ENCODE measurements around the gene DLX1. TPM values are rescaled to one million over a fixed set of nuclear protein-coding genes. Genes with fewer than 3 reads are reported as not detected.
A peak's percentile ranks its signal among the peaks of the same experiment; 100 is the strongest.

Gene DLX1
- total and polyA plus RNA-seq, 9 of the 15 experiments (the other 6 are each of a cell fraction or from before 2014, with no cell fraction given) = 1.9 to 26.2 (median 9.6) TPM

DNA sequence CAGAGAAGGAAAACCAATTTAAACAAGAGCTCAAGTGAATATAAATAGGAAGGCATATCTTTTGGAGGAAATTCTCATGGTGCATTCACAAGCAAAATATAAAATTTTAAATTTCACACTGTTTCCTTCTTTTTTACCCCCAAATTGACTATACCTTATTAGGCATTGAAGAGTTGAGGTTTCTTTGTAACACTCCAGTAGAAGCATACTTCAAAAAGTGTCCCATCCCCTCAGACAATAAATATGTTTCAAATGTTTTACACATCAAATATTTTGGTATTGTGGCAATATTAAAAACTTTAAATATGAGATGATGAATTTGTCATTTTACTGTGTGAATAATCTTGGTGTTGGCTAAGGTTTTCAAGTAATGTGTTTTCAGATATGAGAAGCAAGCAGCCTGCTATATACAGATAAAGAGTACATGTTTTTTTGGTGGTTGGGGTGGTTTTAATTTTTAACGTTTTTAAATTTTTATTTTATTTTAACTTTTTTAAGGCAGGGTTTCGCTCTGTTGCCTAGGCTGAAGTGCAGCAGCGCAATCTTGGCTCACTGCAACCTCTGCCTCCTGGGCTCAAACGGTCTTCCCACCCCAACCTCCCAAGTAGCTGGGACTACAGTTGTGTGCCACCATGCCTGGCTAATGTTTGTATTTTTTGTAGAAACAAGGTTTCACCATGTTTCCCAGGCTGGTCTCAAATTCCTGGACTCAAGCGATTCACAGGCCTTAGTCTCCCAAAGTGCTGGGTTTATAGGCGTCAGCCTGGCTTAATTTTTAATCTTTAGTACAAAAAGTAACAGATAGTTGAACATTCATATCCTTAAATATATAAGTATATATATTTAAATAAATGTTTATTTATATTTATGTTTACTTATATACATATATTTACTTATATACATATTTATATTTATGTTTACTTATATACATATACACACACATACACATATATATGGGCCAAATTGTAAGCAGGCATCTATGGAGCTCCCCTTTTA lies 36.5 kb upstream of the DLX1 start (continued):
- TF ChIP-seq RBFOX2 (IDR thresholded peaks at IDR 0.05; ENCODE audit: low read depth, low read length) = peak; percentile 37; the same call in 1 of the 2 replicates
- TF ChIP-seq RCOR1 (IDR thresholded peaks at IDR 0.05; ENCODE audit: borderline replicate concordance in 1 of 2, low read depth in 2 of 2, low read length in 2 of 2) = no peak
- peak; percentile 50; the same call in 1 of the 2 replicates for TF ChIP-seq NFIC (IDR thresholded peaks at IDR 0.05)
- TF ChIP-seq NCOA1 (IDR thresholded peaks at IDR 0.05; ENCODE audit: low read depth) = peak; percentile 59; the same call in 1 of the 2 replicates
- TF ChIP-seq MED1 (CRISPR knock-in tag; IDR thresholded peaks at IDR 0.05; ENCODE audit: borderline replicate concordance) = no peak
- no peak for TF ChIP-seq ZNF668 (CRISPR knock-in tag; IDR thresholded peaks at IDR 0.05)
- TF ChIP-seq ZC3H11A (IDR thresholded peaks at IDR 0.05; ENCODE audit: low read depth, low read length) = no peak
- no peak for TF ChIP-seq USF1 (CRISPR knock-in tag; IDR thresholded peaks at IDR 0.05)
- TF ChIP-seq ZNF134 (CRISPR knock-in tag; conservative IDR thresholded peaks at IDR 0.05) = 0 out of 2 replicates have a peak, but pooled peaks have one; percentile 51
- 0 out of 2 replicates have a peak, but pooled peaks have one; percentile 60 for TF ChIP-seq ZNF644 (tag; IDR thresholded peaks at IDR 0.05; ENCODE audit: low read depth)
- no peak for TF ChIP-seq STAG1 (CRISPR knock-in tag; IDR thresholded peaks at IDR 0.05; ENCODE audit: borderline replicate concordance)
- peak; percentile 26; the same call in 1 of the 2 replicates for TF ChIP-seq ELF4 (CRISPR knock-in tag; IDR thresholded peaks at IDR 0.05)
- TF ChIP-seq SMAD4 (CRISPR knock-in tag; conservative IDR thresholded peaks at IDR 0.05) = peak; percentile 52
- TF ChIP-seq NR4A1 (CRISPR knock-in tag; IDR thresholded peaks at IDR 0.05) = no peak
- TF ChIP-seq NR4A1 (tag; IDR thresholded peaks at IDR 0.05) = no peak
- TF ChIP-seq EWSR1 (IDR thresholded peaks at IDR 0.05; ENCODE audit: borderline replicate concordance, low read depth, partially characterized antibody) = no peak
- no peak for TF ChIP-seq MCM7 (IDR thresholded peaks at IDR 0.05)
- TF ChIP-seq SMARCA4 (IDR thresholded peaks at IDR 0.05) = peak; percentile 89
- no peak for TF ChIP-seq ZNF76 (CRISPR knock-in tag; IDR thresholded peaks at IDR 0.05; ENCODE audit: borderline replicate concordance)
- no peak for TF ChIP-seq ZBTB7A (IDR thresholded peaks at IDR 0.05; ENCODE audit: borderline replicate concordance, control insufficient read depth, low read depth, low read length)
- TF ChIP-seq ZNF282 (CRISPR knock-in tag; IDR thresholded peaks at IDR 0.05) = no peak
- no peak for TF ChIP-seq GTF2E2 (tag; IDR thresholded peaks at IDR 0.05)
- TF ChIP-seq, protein P1, sequence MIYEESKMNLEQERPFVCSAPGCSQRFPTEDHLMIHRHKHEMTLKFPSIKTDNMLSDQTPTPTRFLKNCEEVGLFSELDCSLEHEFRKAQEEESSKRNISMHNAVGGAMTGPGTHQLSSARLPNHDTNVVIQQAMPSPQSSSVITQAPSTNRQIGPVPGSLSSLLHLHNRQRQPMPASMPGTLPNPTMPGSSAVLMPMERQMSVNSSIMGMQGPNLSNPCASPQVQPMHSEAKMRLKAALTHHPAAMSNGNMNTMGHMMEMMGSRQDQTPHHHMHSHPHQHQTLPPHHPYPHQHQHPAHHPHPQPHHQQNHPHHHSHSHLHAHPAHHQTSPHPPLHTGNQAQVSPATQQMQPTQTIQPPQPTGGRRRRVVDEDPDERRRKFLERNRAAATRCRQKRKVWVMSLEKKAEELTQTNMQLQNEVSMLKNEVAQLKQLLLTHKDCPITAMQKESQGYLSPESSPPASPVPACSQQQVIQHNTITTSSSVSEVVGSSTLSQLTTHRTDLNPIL (CRISPR knock-in tag; IDR thresholded peaks at IDR 0.05) = no peak
- TF ChIP-seq CHD4 (IDR thresholded peaks at IDR 0.05; ENCODE audit: insufficient read depth, insufficient replicate concordance, low read depth, low read length, poor library complexity, severe bottlenecking) = no peak
- TF ChIP-seq DPF2 (IDR thresholded peaks at IDR 0.05) = peak; percentile 82
- TF ChIP-seq PREB (CRISPR knock-in tag; IDR thresholded peaks at IDR 0.05) = no peak
- no peak for TF ChIP-seq E2F3 (CRISPR knock-in tag; IDR thresholded peaks at IDR 0.05)

All from K562 (cell line).